ENCODE results near the gene BACE1-AS.
A peak's percentile ranks its signal among the peaks of the same experiment; 100 is the strongest.
"Not testable (repeated sequence)": the region's sequence is repeated elsewhere in the genome, so short reads cannot be mapped to it uniquely, and the experiment has no call there.

Gene BACE1-AS

DNA sequence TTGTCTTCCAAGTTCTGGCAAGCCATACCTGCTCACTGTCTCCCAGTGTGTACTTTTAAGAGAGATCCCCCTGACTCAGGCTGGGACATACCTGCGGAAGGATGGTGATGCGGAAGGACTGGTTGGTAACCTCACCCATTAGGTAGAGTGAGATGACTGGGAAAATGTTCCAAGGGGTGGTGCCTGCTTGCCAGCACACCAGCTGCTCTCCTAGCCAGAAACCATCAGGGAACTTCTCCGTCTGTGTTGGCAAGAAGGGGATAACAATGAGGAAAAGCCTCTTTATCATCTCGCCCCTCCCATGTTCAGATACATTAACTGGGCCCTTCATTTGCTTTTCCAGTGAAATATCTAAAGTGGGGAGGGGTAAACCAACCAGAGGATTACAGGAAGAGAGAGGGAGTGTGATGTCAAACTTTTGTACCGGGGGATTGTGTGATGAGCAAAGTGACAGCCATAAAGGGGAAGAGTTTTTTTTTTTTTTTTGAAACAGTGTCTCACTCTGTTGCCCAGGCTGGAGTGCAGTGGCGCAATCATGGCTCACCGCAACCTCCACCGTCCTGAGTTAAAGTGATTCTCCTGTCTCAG lies at the start of gene BACE1-AS:
BACE1-AS (plus strand) TSS at position 538 of the 588 bp plus-strand sequence.
- DNase-seq: no peak

DNA sequence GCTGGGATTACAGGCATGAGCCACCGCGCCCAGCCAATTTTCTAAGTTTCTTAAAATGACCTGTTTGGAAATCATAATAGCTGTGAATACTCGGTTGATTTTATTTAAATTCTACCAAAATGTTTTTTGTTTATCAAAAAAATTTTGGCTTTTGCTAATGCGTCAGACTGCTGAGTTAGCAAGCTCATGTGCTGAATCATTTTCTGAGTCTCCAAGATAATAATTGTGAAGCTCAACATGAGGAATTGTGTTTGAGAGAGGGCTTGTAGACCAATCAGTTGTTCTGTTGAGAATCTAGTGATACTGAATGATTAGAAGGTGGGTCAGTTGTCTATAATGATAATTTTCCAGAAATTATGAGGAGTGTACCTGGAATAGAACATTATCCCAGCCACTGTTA lies 42.8 kb upstream of the BACE1-AS start:
- no peak for DNase-seq

DNA sequence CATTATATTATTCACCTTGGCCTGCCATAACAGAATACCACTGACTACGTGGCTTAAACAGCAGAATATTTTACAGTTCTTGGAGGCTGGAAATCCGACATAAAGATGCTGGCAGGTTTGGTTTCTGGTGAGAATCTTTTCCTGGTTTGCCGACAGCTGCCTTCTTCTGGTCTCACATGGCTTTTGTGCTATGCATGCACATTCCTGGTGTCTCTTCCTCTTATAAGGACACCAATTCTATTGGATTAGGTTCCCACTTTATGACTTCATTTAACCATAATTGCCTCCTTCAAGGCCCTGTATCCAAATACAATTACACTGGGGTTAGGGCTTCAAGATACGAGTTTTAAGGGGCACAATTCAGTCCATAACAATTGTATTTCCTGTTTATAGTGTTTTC lies 41.6 kb upstream of the BACE1-AS start:
- DNase-seq: no peak

DNA sequence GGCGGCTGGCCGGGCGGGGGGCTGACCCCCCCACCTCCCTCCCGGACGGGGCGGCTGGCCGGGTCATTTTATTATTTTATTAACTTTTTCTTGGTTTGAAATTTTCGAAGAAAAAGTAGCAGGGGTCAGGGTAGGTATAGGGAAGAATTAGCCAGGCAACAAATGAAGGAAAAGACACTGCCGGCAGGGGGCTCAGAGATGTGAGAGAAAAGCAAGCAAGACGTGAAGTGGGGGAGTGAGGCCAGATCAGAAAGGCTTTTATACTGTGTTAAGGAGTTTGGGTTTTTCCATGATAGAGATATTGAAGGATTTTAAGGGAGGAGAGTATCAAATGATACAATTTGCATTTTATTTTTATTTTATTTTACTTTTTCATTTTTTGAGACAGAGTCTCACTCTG lies 39.6 kb upstream of the BACE1-AS start:
- no peak for DNase-seq

DNA sequence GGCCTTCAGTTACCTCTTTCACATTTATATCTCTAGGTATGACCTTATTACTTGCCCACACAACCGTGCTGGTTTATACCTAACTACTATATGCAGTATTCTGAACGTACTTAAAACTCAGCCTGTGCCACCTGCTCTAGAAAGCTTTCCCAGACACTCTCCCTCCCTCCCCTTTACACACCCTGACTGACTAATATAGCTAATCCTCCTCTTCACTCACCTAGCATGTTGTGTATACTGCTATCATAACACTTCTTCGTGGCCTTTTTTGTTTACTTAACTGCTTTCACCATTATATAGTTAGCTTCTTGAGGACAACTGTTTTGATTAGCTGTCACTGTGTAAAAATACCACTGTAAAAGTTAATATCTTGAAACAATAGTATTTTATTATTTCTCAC lies 35.2 kb upstream of the BACE1-AS start:
- no peak for DNase-seq

DNA sequence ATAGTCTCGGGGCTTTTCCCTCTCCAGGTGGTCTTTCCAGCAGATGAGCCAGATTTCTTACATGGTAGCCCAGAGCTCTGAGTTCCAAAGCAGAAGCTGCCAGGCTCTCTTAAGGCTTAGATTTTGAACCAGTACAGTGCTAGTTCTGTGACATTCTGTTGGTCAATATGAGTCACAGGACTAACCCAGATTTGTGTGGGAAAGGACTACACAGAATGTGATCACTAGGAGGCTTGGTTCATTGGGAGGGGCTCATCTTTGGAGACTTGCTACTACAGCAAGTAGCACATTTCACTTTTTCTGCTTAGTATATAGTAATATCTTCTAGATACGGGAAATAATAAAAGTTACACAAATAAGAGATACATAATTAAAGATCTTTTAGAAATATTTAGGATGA lies 34.6 kb upstream of the BACE1-AS start:
- peak; percentile 69 for DNase-seq

DNA sequence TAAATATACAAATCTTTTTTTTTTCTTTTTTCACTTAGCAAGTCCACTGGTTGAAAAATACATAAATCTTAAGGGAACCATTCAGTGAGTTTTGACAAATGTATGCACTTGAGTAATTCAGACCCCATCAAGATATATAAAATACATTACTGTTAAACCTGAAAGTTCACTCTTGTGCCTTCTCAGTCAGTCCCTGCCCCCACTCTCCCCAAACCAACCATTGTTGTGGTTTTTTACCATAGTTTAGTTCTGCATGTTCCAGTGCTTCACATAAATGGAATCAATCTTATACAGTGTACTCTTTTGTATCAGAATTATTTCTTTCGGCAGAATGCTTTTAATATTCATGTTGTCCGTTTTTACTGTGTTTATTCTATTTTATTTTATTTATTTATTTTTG lies 32.6 kb upstream of the BACE1-AS start:
- peak; percentile 34 for DNase-seq

DNA sequence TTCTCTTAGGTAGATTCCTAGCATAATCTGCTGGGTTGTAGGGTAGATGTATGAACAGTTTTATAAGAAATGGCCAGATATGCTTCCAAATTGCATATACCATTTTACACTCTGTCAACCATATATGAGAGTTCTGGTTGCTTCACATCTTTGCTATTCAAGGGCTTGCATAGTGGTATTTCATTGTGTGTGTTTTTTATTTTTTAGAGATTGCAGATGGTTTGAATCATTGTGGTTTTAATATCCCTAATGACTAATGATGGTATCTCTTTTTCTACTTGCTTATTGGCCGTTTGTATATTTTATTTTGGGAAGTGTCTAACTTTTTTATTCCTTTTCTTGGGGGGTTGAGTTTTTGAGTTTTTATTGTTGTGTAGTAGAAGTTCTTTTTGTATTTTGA lies 31.7 kb upstream of the BACE1-AS start:
- peak; percentile 84 for DNase-seq

DNA sequence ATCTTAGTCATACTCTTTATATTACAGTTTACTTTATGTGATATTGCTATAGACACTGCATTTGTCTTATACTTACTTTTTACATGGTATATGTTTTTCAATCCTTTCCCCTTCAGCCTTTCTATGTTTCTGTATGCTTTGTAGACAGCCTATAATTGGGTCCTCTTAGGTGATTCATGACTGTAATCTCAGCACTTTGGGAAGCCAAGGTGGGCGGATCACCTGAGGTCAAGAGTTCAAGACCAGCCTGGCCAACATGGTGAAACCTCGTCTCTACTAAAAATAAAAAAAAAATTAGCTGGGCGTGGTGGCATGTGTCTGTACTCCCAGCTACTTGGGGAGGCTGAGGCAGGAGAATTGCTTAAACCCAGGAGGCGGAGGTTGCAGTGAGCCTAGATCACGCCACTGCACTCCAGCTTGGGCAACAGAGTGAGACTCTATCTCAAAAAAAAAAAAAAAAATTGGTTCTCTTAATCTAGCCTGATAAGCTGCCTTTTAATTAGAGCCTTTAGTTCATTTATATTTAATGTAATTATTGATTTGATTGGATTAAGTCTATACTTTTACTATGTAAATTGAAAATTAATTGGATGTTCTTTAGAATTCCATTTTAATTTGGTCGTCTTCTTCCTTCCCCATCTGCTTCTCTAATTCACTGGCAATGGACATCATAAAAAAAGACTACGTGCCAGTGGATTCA lies 26.4 kb upstream of the BACE1-AS start:
- DNase-seq: not testable (repeated sequence)

DNA sequence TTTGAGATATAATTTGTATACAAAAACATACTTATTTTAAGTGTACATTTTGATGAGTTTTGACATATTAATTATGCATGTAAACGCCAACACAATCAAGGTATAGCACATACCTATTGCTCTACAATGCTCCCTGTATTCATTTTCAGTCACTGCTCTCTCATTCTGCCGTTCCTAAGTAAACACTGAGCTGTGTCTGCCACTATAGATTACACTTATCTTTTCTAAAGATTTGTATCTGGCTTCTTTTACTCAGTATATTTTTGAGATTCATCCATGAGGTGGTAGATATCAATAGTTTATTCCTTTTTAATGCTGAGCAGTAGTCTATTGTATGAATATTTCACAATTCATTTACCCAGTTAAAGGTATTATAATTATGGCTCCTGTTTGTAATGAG lies 25.4 kb upstream of the BACE1-AS start:
- no peak for DNase-seq

DNA sequence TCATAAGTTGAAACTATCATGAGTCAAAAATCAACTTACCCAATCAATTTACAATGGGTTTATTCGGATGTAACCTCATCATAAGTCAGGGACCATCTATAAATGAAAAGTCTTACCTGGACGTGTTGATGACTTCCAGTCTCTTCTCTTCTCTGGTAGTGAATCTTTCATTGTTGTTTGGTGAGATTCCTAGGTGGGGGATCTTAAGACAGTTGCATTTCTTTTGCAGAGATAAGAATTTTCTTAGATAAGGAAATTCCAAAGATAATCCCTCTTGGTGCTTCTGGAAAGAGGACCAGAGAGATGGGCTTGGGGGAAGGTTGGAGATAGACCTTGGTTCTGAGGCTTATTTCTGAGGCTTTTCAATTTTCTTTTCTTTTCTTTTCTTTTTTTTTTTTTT lies 21.3 kb upstream of the BACE1-AS start:
- no peak for DNase-seq

DNA sequence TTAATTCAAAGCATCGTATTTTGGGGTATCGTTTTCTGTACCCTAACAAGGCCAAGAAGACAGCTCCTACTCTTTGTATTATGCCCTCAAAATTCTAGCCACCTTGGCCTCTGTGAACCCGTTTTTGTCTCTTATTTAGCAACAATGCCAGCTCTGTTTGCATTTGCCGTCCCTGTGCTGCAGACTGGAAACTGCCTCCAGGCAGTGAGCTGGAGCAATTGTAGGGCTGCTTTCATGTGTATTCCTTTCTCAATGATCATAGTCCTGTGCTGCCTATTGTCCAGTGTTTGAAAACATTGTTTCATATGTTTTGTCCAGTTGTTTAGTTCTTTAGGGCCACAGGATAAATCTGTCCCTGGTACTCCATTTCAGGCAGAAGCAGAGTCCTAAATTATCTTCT lies 19.9 kb upstream of the BACE1-AS start:
- no peak for DNase-seq

DNA sequence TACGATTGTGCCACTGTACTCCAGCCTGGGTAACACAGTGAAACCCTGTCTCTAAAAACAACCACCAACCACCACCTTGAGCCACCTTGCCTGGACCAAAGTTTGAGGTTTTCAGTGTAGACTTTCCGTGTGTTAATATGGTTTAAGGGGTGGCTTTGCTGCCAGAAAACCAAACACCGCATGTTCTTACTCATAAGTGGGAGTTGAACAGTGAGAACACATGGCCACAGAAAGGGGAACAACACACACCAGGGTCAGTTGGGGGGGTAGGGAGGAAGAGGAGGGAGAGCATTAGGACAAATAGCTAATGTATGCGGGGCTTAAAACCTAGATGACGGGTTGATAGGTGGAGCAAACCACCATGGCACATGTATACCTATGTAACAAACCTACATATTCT lies 19.0 kb upstream of the BACE1-AS start:
- not testable (repeated sequence) for DNase-seq

DNA sequence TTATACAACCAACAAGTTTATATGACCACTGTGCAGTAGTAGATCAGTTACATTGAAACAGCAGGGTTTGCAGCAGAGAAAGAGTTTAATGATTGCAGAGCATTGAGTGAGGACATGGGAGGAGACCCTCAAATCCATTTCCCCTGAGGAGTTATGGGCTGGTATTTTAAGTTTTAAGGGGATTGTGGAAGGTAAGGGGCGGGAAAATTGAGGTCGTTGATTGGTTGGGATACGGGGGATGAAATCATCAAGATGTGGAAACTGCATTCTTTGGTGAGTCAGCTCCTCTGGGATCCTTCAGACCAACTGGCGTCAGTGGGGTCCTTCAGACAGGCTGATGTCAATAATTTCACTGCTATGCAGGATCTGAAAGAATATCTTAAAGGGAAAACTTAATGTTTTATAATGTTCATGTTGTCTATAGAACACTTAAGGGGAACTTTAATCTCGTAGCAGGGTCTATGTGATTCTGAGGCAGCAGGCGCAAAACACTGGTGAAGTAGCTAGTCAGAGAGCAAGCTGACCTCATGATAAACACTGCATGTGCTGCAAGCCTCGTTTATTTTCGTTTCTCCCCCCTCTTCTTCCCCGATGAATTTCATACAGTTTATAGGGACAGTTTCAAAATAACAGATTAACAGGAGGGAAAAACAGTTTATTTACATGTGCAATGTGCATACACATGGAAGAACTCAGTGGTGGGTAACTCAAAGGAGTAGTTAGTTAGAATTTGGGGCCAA lies 17.4 kb upstream of the BACE1-AS start:
- DNase-seq: peak; percentile 97

DNA sequence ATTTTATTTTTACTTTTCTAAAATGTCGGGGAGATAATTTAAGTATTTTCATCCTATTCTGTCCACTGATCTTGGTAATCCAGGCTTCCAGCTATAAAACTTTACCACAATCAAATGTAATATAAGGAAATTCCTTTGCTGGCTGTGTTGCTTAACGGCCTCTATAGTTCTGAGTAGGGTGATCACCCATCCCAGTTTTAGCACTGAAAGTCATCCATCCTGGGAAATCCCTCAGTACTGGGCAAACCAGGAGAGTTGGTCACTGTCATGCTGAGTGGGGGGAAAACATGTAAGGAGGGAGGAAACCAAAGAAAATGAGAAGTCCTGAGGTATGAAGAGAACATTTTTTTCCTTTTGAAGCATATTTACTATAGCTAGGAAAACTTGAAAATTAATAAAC lies 12.8 kb upstream of the BACE1-AS start:
- peak; percentile 39 for DNase-seq

DNA sequence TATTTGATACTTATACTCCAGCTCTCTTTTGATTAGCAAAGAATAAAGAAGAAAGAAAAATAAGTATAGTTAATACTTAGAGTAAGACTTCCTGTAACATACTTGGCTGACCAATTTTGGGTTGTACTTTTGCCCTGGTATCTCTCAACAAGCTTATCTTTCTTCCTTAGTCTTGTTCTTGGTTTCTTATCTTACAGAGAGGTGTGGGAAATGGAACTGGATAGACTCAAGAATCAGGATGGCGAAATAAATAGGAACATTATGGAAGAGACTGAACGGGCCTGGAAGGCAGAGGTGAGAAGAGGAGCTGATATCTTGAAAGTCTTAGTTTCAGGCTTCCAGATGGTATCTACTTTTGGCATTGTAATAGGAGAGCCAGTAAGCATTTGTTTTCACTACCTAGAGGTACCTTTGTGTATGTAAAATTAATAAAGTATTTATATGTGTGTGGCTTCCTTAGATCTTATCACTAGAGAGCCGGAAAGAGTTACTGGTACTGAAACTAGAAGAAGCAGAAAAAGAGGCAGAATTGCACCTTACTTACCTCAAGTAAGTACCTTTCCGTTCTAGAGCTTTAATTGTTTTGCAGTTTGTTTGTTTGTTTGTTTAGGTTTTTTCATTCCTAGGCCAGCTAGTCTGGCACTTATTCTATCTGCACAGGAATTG lies 11.3 kb upstream of the BACE1-AS start:
- DNase-seq: no peak

DNA sequence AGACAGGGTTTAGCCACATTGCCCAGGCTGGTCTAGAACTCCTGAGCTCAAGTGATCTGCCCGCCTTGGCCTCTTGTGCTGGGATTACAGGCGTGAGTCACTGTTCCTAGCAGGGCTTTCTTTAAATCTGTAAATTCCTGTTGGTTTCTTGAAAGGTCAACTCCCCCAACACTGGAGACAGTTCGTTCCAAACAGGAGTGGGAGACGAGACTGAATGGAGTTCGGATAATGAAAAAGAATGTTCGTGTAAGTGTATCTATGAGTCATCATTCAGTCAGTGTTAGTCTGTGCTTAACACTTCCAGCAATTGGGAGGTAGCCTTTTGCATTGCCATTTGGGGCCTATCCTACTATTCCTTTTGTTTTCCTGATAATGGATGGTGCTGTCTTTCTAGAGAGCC lies 10.0 kb upstream of the BACE1-AS start:
- DNase-seq: peak; percentile 100

DNA sequence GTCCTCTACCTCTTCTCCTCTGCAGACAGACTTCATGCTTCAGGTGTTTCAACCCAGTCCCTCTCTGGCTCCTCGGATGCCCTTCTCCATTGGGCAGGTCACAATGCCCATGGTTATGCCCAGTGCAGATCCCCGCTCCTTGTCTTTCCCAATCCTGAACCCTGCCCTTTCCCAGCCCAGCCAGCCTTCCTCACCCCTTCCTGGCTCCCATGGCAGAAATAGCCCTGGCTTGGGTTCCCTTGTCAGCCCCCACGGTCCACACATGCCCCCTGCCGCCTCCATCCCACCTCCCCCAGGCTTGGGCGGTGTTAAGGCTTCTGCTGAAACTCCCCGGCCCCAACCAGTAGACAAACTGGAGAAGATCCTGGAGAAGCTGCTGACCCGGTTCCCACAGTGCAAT lies 9.3 kb upstream of the BACE1-AS start:
- DNase-seq: no peak

DNA sequence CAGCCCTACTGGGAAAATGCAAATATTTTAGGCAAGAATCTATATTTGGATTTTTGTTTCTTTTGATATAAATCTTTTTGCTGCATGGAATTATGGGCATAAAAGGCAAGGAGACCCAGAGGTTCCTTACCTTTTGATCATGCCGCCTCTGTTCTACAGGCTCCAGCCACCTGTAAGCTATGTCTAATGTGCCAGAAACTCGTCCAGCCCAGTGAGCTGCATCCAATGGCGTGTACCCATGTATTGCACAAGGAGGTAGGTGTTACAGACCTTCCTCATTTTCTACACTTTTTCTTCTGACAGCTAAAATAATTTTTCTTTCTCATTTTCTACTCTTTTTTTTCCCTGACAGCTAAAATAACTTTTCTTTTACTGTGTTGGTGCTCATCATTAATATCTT lies 8.2 kb upstream of the BACE1-AS start:
- no peak for DNase-seq

DNA sequence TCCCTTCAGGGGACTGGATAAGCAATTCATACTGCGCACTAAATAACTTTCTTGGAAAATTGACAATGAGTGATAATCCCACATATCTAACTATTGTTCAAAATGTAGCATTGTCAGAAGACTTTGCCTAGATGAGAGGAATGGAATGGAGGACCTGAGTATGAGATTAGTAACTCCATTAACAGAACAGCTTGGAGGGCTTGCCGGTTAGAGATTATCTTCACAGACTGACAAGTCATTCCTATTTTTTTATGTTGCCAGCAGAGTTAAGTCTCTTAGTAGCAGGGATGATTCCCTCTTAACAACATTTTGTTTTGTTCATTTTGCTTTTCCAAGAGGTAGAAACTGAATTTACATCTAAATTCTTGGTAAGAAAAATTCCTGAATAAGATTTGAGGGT lies 7.1 kb upstream of the BACE1-AS start:
- no peak for DNase-seq

DNA sequence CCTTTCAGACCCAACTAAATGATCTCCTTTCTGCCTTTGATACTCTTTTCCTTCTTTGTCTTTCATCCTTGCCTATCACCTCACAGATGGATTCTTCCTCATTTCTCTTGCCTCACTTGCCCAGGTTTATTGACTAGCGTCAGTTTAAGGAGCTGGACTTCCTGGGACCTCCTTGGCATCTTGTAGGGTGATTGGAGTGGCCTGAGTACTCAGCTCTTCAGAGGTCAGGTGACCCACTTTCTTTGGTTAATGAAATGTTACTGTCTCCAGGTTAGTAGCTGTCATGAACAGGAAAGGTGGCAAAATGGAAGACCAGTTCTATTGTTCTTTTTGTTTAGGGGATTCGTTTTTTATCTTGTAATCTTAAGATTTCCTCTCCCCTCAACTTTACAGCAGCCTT lies 4.6 kb upstream of the BACE1-AS start:
- no peak for DNase-seq

DNA sequence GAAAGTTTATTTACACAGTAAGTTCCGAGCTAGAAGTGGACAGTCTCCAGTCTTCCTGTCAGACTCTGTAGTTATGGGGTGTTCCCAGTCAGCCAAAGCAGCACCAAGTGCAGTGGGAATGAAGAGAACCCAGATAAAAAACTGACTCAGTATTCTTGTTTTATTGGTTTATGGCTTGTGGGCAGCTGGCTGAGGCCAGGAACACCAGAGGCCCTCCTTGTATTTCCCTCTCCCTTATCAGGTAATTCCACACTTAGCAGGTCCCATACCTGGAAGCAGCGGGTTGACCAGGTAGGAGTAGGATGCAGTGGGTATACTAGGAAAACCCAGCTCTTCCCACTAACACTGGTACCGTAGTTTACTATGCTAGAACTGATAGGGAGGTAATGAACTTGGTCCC lies 3.5 kb upstream of the BACE1-AS start:
- no peak for DNase-seq

DNA sequence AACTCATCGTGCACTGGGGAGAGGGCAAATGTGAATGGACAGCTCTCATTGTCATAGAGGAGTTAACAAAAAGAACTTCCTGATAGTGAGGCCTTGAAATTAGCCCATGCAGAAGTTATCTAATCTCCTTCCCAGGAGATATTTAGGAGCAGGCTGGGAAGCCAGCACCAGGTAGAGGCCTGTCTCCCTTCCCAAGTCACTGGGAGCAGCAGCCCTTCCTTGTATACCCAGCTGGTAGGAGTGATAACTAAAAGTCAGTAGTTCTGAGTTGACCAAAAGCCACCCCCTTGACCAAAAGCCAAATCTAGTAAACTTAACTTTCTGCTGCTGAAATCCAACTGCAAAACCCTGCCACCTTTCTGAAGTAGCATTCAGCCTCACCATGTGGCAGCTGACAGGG lies 1.4 kb upstream of the BACE1-AS start:
- DNase-seq: no peak

DNA sequence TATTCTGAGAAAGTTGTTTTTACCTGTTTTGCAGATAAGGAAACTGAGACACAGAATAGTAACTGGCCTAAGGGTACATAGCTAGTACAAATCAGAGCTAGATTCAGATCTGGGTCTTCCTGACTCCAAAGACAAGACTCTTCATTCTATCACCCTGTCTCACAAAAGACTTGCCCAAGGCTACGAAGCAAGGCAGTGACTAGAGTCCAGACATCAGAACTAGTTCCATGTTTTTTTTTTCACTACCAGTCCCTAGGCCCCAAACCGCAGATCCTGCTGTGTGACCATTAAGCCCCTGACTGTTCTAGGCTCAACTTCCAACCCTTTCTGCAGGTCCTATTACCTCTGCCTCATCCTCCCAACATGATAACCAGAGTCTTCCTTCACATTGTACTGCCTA lies 1.5 kb downstream of the BACE1-AS start:
- no peak for DNase-seq
